B cell (primary cell): ENCODE data around the gene ETV6. TPM values are rescaled to one million over a fixed set of nuclear protein-coding genes. Genes with fewer than 3 reads are reported as not detected.
A peak's percentile ranks its signal among the peaks of the same experiment; 100 is the strongest.

Source experiments
- ATAC-seq: fragments of 200-7000 bp; cut with Tn5 transposase; one replicate; pipeline ENCODE4 v1.10.0; 2021; ENCODE audit warnings: low read depth, mild to moderate bottlenecking, moderate number of reproducible peaks, moderate library complexity
- CTCF ChIA-PET: fragments of 350-600 bp; sonication (Branson Sonifier 250); formaldehyde crosslinking; loops from one replicate; lab custom pipeline; 2021; ENCODE audit warnings: antibody characterized with exemption, inconsistent platforms; lab: Charles Lee
- POLR2A ChIA-PET: fragments of 350-600 bp; sonication (Branson Sonifier 250); formaldehyde crosslinking; loops from one replicate; lab custom pipeline; 2021; ENCODE audit warnings: antibody characterized with exemption; lab: Charles Lee
- DNase-seq: peaks from one replicate; pipeline ENCODE4 v3.0.0; 2013
- H2AFZ ChIP-seq: 2 replicates; pipeline ENCODE4 v1.6.1; 2012; ENCODE audit warnings: mild to moderate bottlenecking, low read depth, low read length; ENCODE audit not compliant: insufficient read depth, poor library complexity, severe bottlenecking
- H3K27ac ChIP-seq, 2 donors: 1 replicate in 1 of 2; 2 replicates in 1 of 2; pipeline ENCODE4 v1.5.1; 2012 to 2013; ENCODE audit warnings: low read length in 2 of 2, mild to moderate bottlenecking in 2 of 2, moderate library complexity in 1 of 2
- H3K27me3 ChIP-seq, 4 experiments: fragments of 200-600 bp in 1 of 4; sonication (generic) in 1 of 4; replicated peaks in 1 of 4; 1 replicate in 2 of 4; 2 replicates in 2 of 4; pipeline versions ENCODE4 v1.6.1 to v1.7.0; 2013 to 2016; ENCODE audit warnings: low read length in 3 of 4, mild to moderate bottlenecking in 2 of 4, mixed read lengths in 1 of 4, moderate library complexity in 1 of 4; ENCODE audit not compliant: insufficient read depth in 4 of 4, control insufficient read depth in 3 of 4; ENCODE audit errors: control extremely low read depth in 1 of 4
- H3K36me3 ChIP-seq, 2 experiments: replicated peaks in 1 of 2; 1 replicate in 1 of 2; 2 replicates in 1 of 2; pipeline versions ENCODE4 v1.6.1 to v1.7.1; 2013; ENCODE audit warnings: low read length in 1 of 2; ENCODE audit not compliant: insufficient read depth in 2 of 2, control insufficient read depth in 1 of 2; ENCODE audit errors: control extremely low read depth in 1 of 2, extremely low read depth in 1 of 2
- H3K4me1 ChIP-seq, 2 donors: fragments of 200-600 bp in 1 of 2; sonication (generic) in 1 of 2; 1 replicate in 1 of 2; 2 replicates in 1 of 2; pipeline versions ENCODE4 v1.5.1 to v1.6.1; 2013 to 2017; ENCODE audit warnings: low read length in 2 of 2; ENCODE audit not compliant: control insufficient read depth in 2 of 2, insufficient read depth in 2 of 2
- H3K4me2 ChIP-seq: replicated peaks from 2 replicates; pipeline ENCODE3; 2012; ENCODE audit warnings: mild to moderate bottlenecking, low read depth, low read length; ENCODE audit not compliant: poor library complexity, severe bottlenecking
- H3K4me3 ChIP-seq, 5 experiments: fragments of 200-600 bp in 1 of 5; sonication (generic) in 1 of 5; 1 replicate in 3 of 5; 2 replicates in 2 of 5; pipeline versions ENCODE4 v1.5.1 to v1.7.0; 2011 to 2016; ENCODE audit warnings: low read length in 4 of 5, mild to moderate bottlenecking in 4 of 5, low read depth in 2 of 5, control low read depth in 1 of 5, moderate library complexity in 1 of 5; ENCODE audit not compliant: insufficient read depth in 1 of 5; ENCODE audit errors: control extremely low read depth in 1 of 5, extremely low read depth in 1 of 5
- H3K79me2 ChIP-seq: fragments of 200-600 bp; sonication (generic); one replicate; pipeline ENCODE4 v1.6.0; 2016; ENCODE audit warnings: low read length; ENCODE audit not compliant: control insufficient read depth, insufficient read depth
- H3K9ac ChIP-seq: fragments of 200-600 bp; sonication (generic); 2 replicates; pipeline ENCODE4 v1.6.1; 2017; ENCODE audit warnings: mild to moderate bottlenecking, low read length, moderate library complexity
- H3K9me3 ChIP-seq, 3 donors: one replicate each; pipeline versions ENCODE4 v1.6.1 to v1.7.1; 2013; ENCODE audit warnings: low read length in 2 of 3; ENCODE audit not compliant: control insufficient read depth in 2 of 3, insufficient read depth in 1 of 3; ENCODE audit errors: control extremely low read depth in 1 of 3
- H4K20me1 ChIP-seq: 2 replicates; pipeline ENCODE4 v1.6.0; 2012; ENCODE audit warnings: mild to moderate bottlenecking, low read length; ENCODE audit not compliant: insufficient read depth, control insufficient read depth, poor library complexity, severe bottlenecking
- H3K27ac Mint-ChIP-seq: one replicate; pipeline ENCODE4 v1.8.0; 2021; ENCODE audit warnings: mixed read lengths
- H3K27me3 Mint-ChIP-seq: one replicate; pipeline ENCODE4 v1.8.0; 2021; ENCODE audit warnings: mixed read lengths
- H3K4me1 Mint-ChIP-seq: one replicate; pipeline ENCODE4 v1.8.0; 2021; ENCODE audit warnings: mixed read lengths
- H3K4me3 Mint-ChIP-seq: one replicate; pipeline ENCODE4 v1.8.0; 2021; ENCODE audit warnings: mixed read lengths
- H3K9me3 Mint-ChIP-seq: one replicate; pipeline ENCODE4 v1.8.0; 2022; ENCODE audit warnings: mixed read lengths; ENCODE audit not compliant: insufficient read depth
- EZH2 ChIP-seq: IDR thresholded peaks from 2 replicates; pipeline ENCODE4 v1.6.1; 2012; ENCODE audit warnings: borderline replicate concordance, low read depth, mild to moderate bottlenecking, moderate library complexity, low read length; ENCODE audit not compliant: insufficient read depth, poor library complexity, severe bottlenecking
- WGBS: methylation state at CpG from one replicate; pipeline ENCODE4 v1.1.5; 2013; ENCODE audit warnings: missing lambda C conversion rate; ENCODE audit not compliant: insufficient coverage; 5-methylcytosine and 5-hydroxymethylcytosine counted together
- intact Hi-C: fragments of 100-400 bp; cut with micrococcal nuclease; formaldehyde crosslinking; loops from one replicate; pipeline ENCODE4 v1.10.0; 2022
- polyA plus RNA-seq: library from polyadenylated mRNA; depleted of rRNA; stranded (reverse); fragments of >200 nt; gene quantifications from 2 replicates; pipeline ENCODE4 v1.2.3, GENCODE V29; 2012
- total RNA-seq, 2 donors: library from RNA; stranded (reverse); fragments of 120-200 nt in 1 of 2; gene quantifications; 1 replicate in 1 of 2; 2 replicates in 1 of 2; pipeline versions ENCODE4 v1.2.3 to v1.2.4, GENCODE V29; 2013 to 2022
- TF ChIP-seq, protein P1 (sequence below): fragments of 200-600 bp; IDR thresholded peaks from one replicate; pipeline ENCODE4 v1.8.0; 2022; ENCODE audit warnings: antibody characterized with exemption, mild to moderate bottlenecking

ETV6 gene
- total and polyA plus RNA-seq, 2 donors (not counting 1 experiment from before 2014, with no cell fraction given), result 17.4 to 123 TPM

DNA sequence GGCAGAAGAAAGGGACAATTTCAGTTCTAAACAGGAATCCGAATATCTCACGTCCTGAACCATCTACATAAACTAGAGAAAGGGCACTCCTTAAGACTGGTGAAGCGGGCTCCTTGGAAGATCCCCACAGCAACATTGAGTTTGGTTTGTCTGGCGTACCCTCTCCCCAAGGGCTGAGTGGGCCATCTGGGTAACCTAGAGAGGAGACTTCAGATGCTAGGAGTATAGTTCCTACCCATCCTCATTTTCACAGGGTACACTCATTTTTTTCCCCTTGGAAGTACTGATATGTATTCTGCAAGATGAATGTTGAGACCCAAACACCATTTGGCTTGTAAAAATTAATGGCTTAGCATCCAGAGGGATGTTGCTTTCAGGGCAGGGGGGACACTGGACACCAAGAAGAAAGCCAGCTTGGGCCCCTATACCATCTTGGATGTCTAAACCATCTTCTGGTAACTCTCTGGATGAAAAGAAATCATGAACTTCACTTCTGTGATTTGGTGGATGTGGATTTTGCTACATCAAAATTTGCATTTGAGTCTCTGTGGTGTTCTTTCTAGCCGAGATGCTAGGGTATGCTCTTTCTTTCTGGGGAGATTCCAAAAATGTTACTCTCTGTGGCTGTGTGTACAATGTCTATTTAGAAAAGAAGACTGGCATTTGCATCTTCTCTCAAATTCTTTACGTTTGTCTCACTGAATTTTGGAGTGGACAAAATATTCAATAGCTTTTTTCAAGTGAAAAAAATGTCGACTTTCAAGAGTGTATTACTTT is 97.7 kb downstream of the ETV6 start:
- Mint-ChIP-seq H3K4me3 (peak overlapping the region; percentile 68), H3K9me3 (no peaks in the 10 kb centered on the region), H3K27ac (peak overlapping the region; percentile 85), H3K27me3 (no peaks in the 10 kb centered on the region), H3K4me1 (peaks cover 87% of the 10 kb centered on the region)
- intact Hi-C loops, result loop anchor here (1.0 to 5.0 kb wide), 3 partner anchors 16 to 285 kb away; no protein-coding TSS in a partner anchor
- DNase-seq (no peak), ATAC-seq (no peak)
- 79% methylated on average over 3 of the region's 7 CpGs for WGBS
- H3K9ac ChIP-seq, result no peak overlapping the region
- H3K79me2 ChIP-seq, result peaks cover 96% of the 10 kb centered on the region
- H3K27ac ChIP-seq, result no peak overlapping the region
- no peak overlapping the region for H2AFZ ChIP-seq
- ChIA-PET POLR2A (interaction anchor here (0.6 to 3.1 kb wide), 6 partner anchors 12 to 148 kb away, joined by 3 to 9 read pairs (median 4); no protein-coding TSS in a partner anchor), CTCF (interaction anchor here (0.6 to 5.2 kb wide), 8 partner anchors 11 to 913 kb away, joined by 3 to 31 read pairs (median 4); no protein-coding TSS in a partner anchor)
- H3K27me3 ChIP-seq, result no peaks in the 10 kb centered on the region
- no peak for TF ChIP-seq EZH2
- TF ChIP-seq, protein P1, sequence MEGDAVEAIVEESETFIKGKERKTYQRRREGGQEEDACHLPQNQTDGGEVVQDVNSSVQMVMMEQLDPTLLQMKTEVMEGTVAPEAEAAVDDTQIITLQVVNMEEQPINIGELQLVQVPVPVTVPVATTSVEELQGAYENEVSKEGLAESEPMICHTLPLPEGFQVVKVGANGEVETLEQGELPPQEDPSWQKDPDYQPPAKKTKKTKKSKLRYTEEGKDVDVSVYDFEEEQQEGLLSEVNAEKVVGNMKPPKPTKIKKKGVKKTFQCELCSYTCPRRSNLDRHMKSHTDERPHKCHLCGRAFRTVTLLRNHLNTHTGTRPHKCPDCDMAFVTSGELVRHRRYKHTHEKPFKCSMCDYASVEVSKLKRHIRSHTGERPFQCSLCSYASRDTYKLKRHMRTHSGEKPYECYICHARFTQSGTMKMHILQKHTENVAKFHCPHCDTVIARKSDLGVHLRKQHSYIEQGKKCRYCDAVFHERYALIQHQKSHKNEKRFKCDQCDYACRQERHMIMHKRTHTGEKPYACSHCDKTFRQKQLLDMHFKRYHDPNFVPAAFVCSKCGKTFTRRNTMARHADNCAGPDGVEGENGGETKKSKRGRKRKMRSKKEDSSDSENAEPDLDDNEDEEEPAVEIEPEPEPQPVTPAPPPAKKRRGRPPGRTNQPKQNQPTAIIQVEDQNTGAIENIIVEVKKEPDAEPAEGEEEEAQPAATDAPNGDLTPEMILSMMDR, result no peak
- H3K4me3 ChIP-seq, result no peak overlapping the region
- peak overlapping the region; percentile 65 for H3K4me2 ChIP-seq
- H4K20me1 ChIP-seq, result no peaks in the 10 kb centered on the region
- H3K4me1 ChIP-seq, result peaks cover 74 to 86% of the 10 kb centered on the region in 2 donors
- H3K9me3 ChIP-seq, result no peaks in the 10 kb centered on the region
- H3K36me3 ChIP-seq, result no peaks in the 10 kb centered on the region

DNA sequence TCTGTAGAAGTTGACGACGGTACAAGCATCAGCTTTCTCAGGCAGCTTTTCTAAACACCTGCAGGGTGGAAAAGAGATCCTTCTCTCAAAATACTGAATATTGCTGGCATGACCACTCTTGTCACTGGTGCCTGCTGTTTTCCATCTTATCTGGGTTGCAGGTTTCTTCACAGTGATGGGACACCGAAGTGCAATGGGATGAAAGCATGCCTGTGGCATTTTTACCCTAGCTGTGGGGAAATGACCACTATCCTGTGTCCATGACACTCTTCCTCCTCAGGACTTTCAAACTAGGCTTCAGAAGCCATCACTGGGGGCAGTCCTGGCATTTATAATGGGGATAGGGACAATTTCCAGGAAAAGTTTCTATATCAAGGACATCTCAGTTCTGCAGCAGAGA is 98.5 kb downstream of the ETV6 start:
- DNase-seq (no peak), ATAC-seq (no peak)
- H3K4me1 ChIP-seq, result peaks cover 83 to 95% of the 10 kb centered on the region in 2 donors
- H3K27me3 ChIP-seq, result no peaks in the 10 kb centered on the region
- WGBS, result 80% methylated on average over 1 of the region's 3 CpGs
- H4K20me1 ChIP-seq, result no peaks in the 10 kb centered on the region
- H3K9me3 ChIP-seq, result no peaks in the 10 kb centered on the region
- Mint-ChIP-seq H3K9me3 (no peaks in the 10 kb centered on the region), H3K4me3 (no peak overlapping the region), H3K27me3 (no peaks in the 10 kb centered on the region), H3K4me1 (peaks cover 95% of the 10 kb centered on the region), H3K27ac (peak overlapping the region; percentile 46)
- no peak overlapping the region for H3K9ac ChIP-seq
- POLR2A ChIA-PET, result interaction anchor here (0.6 to 3.1 kb wide), 4 partner anchors 11 to 147 kb away, joined by 3 to 9 read pairs (median 6); no protein-coding TSS in a partner anchor
- intact Hi-C loops, result loop anchor here (2.0 to 5.0 kb wide), 2 partner anchors 15 to 284 kb away; no protein-coding TSS in a partner anchor
- H3K4me2 ChIP-seq, result no peak overlapping the region
- no peak for TF ChIP-seq EZH2
- TF ChIP-seq, protein P1, result no peak
- H2AFZ ChIP-seq, result no peak overlapping the region
- CTCF ChIA-PET, result interaction anchor here (0.6 to 2.5 kb wide), 4 partner anchors 10 to 912 kb away, joined by 4 to 8 read pairs (median 4); no protein-coding TSS in a partner anchor
- H3K79me2 ChIP-seq, result peaks cover 96% of the 10 kb centered on the region
- H3K27ac ChIP-seq, result no peak overlapping the region
- H3K4me3 ChIP-seq, result no peak overlapping the region
- no peaks in the 10 kb centered on the region for H3K36me3 ChIP-seq
